Mesenchymal stem cell (in vitro differentiated cells and primary cell): ENCODE data around the gene PSME1.

Source experiments
- DNase-seq: peaks from one replicate; pipeline ENCODE4 v3.0.0-alpha.2; 2013
- H2AFZ ChIP-seq: one replicate; pipeline ENCODE4 v1.6.1; 2013; ENCODE audit warnings: low read depth, mild to moderate bottlenecking, control low read depth, inconsistent platforms, low read length, moderate library complexity
- H2AK5ac ChIP-seq: 2 replicates; pipeline ENCODE4 v1.6.1; 2013; ENCODE audit warnings: low read length, moderate library complexity, mild to moderate bottlenecking, inconsistent platforms; ENCODE audit not compliant: severe bottlenecking
- H2BK120ac ChIP-seq: one replicate; pipeline ENCODE4 v1.6.1; 2013; ENCODE audit warnings: low read depth, mild to moderate bottlenecking, inconsistent platforms, low read length, moderate library complexity
- H2BK12ac ChIP-seq, 2 experiments: one replicate each; pipeline ENCODE4 v1.6.1; 2013; ENCODE audit warnings: inconsistent platforms in 2 of 2, low read length in 2 of 2, mild to moderate bottlenecking in 2 of 2, moderate library complexity in 2 of 2, control low read depth in 1 of 2
- H2BK15ac ChIP-seq: one replicate; pipeline ENCODE4 v1.6.1; 2013; ENCODE audit warnings: mild to moderate bottlenecking, low read depth, inconsistent platforms; ENCODE audit not compliant: poor library complexity, severe bottlenecking
- H2BK5ac ChIP-seq: 2 replicates; pipeline ENCODE4 v1.6.1; 2013; ENCODE audit warnings: low read depth, mild to moderate bottlenecking, low read length, control low read depth, inconsistent platforms; ENCODE audit not compliant: poor library complexity, severe bottlenecking
- H3K14ac ChIP-seq, 2 experiments: one replicate each; pipeline ENCODE4 v1.6.1; 2013; ENCODE audit warnings: inconsistent platforms in 2 of 2, low read length in 2 of 2, control low read depth in 1 of 2, mild to moderate bottlenecking in 1 of 2, moderate library complexity in 1 of 2
- H3K18ac ChIP-seq, 2 experiments: one replicate each; pipeline ENCODE4 v1.6.1; 2013; ENCODE audit warnings: inconsistent platforms in 2 of 2, low read length in 2 of 2, control low read depth in 1 of 2, low read depth in 1 of 2, mild to moderate bottlenecking in 1 of 2
- H3K23ac ChIP-seq, 2 experiments: one replicate each; pipeline ENCODE4 v1.6.1; 2013; ENCODE audit warnings: inconsistent platforms in 2 of 2, low read length in 2 of 2, mild to moderate bottlenecking in 2 of 2, moderate library complexity in 2 of 2, control low read depth in 1 of 2
- H3K27ac ChIP-seq: 2 replicates; pipeline ENCODE4 v1.5.1; 2013; ENCODE audit warnings: mild to moderate bottlenecking, moderate library complexity, low read length, control low read depth, inconsistent platforms; ENCODE audit not compliant: poor library complexity, severe bottlenecking
- H3K27me3 ChIP-seq, 2 experiments: 2 replicates each; pipeline versions ENCODE4 v1.6.1 to v1.7.0; 2013; ENCODE audit warnings: low read length in 2 of 2, mild to moderate bottlenecking in 2 of 2, moderate library complexity in 2 of 2, control low read depth in 1 of 2, inconsistent platforms in 1 of 2; ENCODE audit not compliant: control insufficient read depth in 1 of 2, insufficient read depth in 1 of 2
- H3K36me3 ChIP-seq, 2 experiments: 2 replicates each; pipeline versions ENCODE4 v1.6.1 to v1.7.0; 2013; ENCODE audit warnings: low read length in 2 of 2, control low read depth in 1 of 2, inconsistent platforms in 1 of 2, low read depth in 1 of 2, mild to moderate bottlenecking in 1 of 2; ENCODE audit not compliant: insufficient read depth in 2 of 2, control insufficient read depth in 1 of 2
- H3K4ac ChIP-seq, 2 experiments: one replicate each; pipeline ENCODE4 v1.6.1; 2013; ENCODE audit warnings: inconsistent platforms in 2 of 2, low read length in 2 of 2, mild to moderate bottlenecking in 2 of 2, moderate library complexity in 2 of 2, control low read depth in 1 of 2, low read depth in 1 of 2
- H3K4me1 ChIP-seq: 2 replicates; pipeline ENCODE4 v1.6.1; 2013; ENCODE audit warnings: low read depth, low read length, control low read depth; ENCODE audit not compliant: control insufficient read depth, insufficient read depth
- H3K4me2 ChIP-seq: 2 replicates; pipeline ENCODE4 v1.6.1; 2013; ENCODE audit warnings: low read length, mild to moderate bottlenecking, inconsistent platforms; ENCODE audit not compliant: poor library complexity, severe bottlenecking
- H3K4me3 ChIP-seq, 2 experiments: 2 replicates each; pipeline versions ENCODE4 v1.5.1 to v1.7.0; 2013; ENCODE audit warnings: low read length in 2 of 2, mild to moderate bottlenecking in 2 of 2, control low read depth in 1 of 2, low read depth in 1 of 2; ENCODE audit not compliant: insufficient read depth in 1 of 2
- H3K79me1 ChIP-seq: replicated peaks from 2 replicates; pipeline ENCODE4 v1.6.1; 2013; ENCODE audit warnings: mild to moderate bottlenecking, control low read depth, low read length, inconsistent platforms; ENCODE audit not compliant: poor library complexity, severe bottlenecking
- H3K9ac ChIP-seq: 2 replicates; pipeline ENCODE4 v1.7.0; 2013; ENCODE audit warnings: mild to moderate bottlenecking, low read length, moderate library complexity
- H3K9me3 ChIP-seq: 2 replicates; pipeline ENCODE4 v1.7.0; 2013; ENCODE audit warnings: mild to moderate bottlenecking, low read length; ENCODE audit not compliant: control insufficient read depth
- H4K8ac ChIP-seq: one replicate; pipeline ENCODE4 v1.6.1; 2013; ENCODE audit warnings: inconsistent platforms, mild to moderate bottlenecking, low read length, moderate library complexity
- H4K91ac ChIP-seq: one replicate; pipeline ENCODE4 v1.6.1; 2013; ENCODE audit warnings: mild to moderate bottlenecking, low read length, inconsistent platforms
- WGBS: methylation state at CpG from one replicate; pipeline ENCODE4 v1.1.7; 2013; ENCODE audit warnings: mixed read lengths; 5-methylcytosine and 5-hydroxymethylcytosine counted together

The PSME1 gene

DNA sequence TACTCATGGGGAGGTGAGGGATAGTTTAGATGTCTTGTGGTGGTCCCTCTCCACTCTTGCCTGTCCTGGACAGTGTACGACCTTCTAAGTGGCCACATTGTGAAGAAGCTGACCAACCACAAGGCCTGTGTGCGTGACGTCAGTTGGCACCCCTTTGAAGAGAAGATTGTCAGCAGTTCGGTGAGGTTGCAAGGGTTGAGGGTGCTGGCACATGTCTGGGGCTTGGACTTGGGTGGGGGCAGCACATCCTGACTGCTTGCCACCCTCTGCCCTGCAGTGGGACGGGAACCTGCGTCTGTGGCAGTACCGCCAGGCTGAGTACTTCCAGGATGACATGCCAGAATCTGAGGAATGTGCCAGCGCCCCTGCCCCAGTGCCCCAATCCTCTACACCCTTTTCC lies 13.1 kb upstream of the PSME1 start:
- Histone ChIP-seq H2BK5ac (no peak overlapping the region), H2BK120ac (no peak overlapping the region), H3K18ac (no peak overlapping the region), H3K27ac (no peak overlapping the region), H3K9me3 (no peaks in the 10 kb centered on the region), H4K8ac (no peak overlapping the region), H2AK5ac (no peak overlapping the region), H3K27me3 (no peaks in the 10 kb centered on the region), H4K91ac (no peak overlapping the region), H3K9ac (no peak overlapping the region), H3K4me3 (no peak overlapping the region), H2BK15ac (no peak overlapping the region), H3K36me3 (peaks cover 57 to 59% of the 10 kb centered on the region in 2 experiments), H3K14ac (no peak overlapping the region), H3K4me1 (no peaks in the 10 kb centered on the region), H2AFZ (no peak overlapping the region), H3K4me2 (no peak overlapping the region), H3K79me1 (peaks cover 4% of the 10 kb centered on the region), H2BK12ac (no peak overlapping the region), H3K4ac (no peak overlapping the region), H3K23ac (no peak overlapping the region)
- no peak for DNase-seq
- 96% methylated on average over 7 of the region's 8 CpGs for WGBS

DNA sequence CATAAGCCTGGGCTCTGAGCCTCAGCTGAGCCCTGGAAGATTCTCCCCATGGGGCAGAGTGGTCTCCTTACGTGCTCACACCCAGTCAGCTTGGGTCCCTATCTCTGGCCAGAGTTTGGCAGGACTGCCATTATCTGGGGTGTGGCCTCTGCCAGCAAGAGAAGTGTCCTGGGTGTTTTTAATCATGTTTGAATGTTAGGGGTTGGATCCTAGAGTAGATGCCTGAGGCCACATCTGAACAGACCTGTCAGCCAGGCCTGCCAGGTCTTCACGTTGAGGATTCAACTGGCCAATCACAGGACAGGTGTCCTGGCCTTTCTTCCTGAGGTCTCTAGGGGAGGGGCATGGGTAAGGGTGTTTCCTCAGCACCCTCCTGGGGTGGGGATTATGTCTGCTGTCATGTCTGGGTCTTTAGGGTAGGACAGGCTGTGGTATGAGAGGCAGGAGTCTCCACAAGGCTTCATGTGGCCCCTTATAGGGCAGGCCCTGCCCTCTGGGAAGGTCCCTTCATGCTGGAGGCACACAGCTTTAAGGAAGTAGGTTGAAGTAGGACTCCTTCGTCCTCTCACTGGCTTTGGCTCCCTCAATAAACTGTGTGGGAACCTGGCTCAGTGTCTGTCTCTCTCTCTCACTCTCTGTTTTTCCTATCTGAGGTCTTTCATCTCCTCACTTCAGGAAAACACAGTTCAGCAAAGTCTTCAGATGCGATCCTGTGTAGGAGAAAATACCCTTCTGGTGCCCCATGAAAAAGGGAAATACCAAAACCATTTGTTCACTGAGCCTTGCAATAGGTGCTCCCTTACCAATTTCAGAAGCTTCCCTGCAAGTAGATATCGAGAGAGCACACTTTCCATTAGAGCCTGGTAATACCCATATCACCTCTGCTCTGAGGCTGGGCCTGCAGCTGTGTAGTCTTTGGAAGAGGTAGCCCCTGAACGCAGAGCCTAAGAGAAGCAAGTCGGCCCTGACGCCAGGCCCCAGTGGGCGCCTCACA lies 12.3 kb upstream of the PSME1 start:
- no peak overlapping the region for H2BK12ac ChIP-seq
- H4K8ac ChIP-seq, result no peak overlapping the region
- H2BK5ac ChIP-seq, result no peak overlapping the region
- H3K27ac ChIP-seq, result no peak overlapping the region
- H3K23ac ChIP-seq, result no peak overlapping the region
- no peak overlapping the region for H2AK5ac ChIP-seq
- H2AFZ ChIP-seq, result no peak overlapping the region
- H3K4me2 ChIP-seq, result no peak overlapping the region
- no peak overlapping the region for H3K18ac ChIP-seq
- 94% methylated on average over 9 of the region's 9 CpGs for WGBS
- no peaks in the 10 kb centered on the region for H3K27me3 ChIP-seq
- H3K79me1 ChIP-seq, result peaks cover under 1% of the 10 kb centered on the region
- no peaks in the 10 kb centered on the region for H3K4me1 ChIP-seq
- no peak overlapping the region for H4K91ac ChIP-seq
- no peak overlapping the region for H2BK120ac ChIP-seq
- no peak overlapping the region for H3K4me3 ChIP-seq
- no peak overlapping the region for H2BK15ac ChIP-seq
- H3K36me3 ChIP-seq, result peaks cover 48 to 52% of the 10 kb centered on the region in 2 experiments
- H3K4ac ChIP-seq, result no peak overlapping the region
- no peak overlapping the region for H3K14ac ChIP-seq
- no peaks in the 10 kb centered on the region for H3K9me3 ChIP-seq
- DNase-seq, result no peak
- H3K9ac ChIP-seq, result no peak overlapping the region

DNA sequence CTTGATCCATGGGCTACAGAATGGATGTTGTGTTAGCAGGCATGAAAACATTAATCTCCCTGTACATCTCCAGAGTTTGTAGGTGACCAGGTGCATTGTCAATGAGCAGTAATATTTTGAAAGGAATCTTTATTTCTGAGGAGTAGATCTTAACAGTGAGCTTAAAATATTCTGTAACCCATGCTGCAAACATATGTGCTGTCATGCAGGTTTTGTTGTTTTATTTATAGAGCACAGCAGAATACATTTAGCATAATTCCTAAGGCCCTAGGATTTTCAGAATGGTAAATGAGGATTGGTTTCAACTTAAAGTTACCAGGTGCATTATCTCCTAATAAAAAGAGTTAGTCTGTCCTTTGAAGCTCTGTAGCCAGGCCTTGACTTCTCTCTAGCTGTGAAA lies 9.1 kb upstream of the PSME1 start:
- Histone ChIP-seq H2AFZ (no peak overlapping the region), H3K27me3 (no peaks in the 10 kb centered on the region), H2BK12ac (no peak overlapping the region), H2BK120ac (no peak overlapping the region), H3K4me1 (no peaks in the 10 kb centered on the region), H3K4me2 (no peak overlapping the region), H3K14ac (no peak overlapping the region), H3K4me3 (no peak overlapping the region), H4K91ac (no peak overlapping the region), H2BK15ac (no peak overlapping the region), H2BK5ac (no peak overlapping the region), H3K23ac (no peak overlapping the region), H2AK5ac (no peak overlapping the region), H3K79me1 (no peaks in the 10 kb centered on the region), H3K9ac (no peak overlapping the region), H3K27ac (no peak overlapping the region), H3K4ac (no peak overlapping the region), H4K8ac (no peak overlapping the region), H3K9me3 (no peaks in the 10 kb centered on the region), H3K18ac (no peak overlapping the region), H3K36me3 (peaks cover 20 to 31% of the 10 kb centered on the region in 2 experiments)
- no peak for DNase-seq

DNA sequence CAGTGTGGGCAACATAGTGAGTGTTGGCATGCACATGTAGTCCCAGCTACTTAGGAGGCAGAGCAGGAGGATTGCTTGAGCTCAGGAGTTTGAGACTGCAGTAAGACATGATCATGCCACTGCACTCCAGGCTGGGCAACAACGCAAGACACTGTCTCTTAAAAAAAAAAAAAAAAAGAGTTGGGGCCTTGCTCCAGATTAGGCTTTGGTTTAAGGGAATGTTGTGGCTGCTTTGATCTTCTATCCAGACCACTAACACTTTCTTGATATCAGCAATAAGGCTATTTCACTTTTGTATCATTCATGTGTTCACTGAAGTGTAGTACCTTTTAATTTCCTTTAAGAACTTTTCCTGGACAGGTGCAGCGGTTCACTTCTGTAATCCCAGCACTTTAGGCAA lies 8.3 kb upstream of the PSME1 start:
- no peak overlapping the region for H3K18ac ChIP-seq
- H3K4ac ChIP-seq, result no peak overlapping the region
- H3K14ac ChIP-seq, result no peak overlapping the region

More for the DNA sequence above, 8.3 kb upstream of the PSME1 start:
- Histone ChIP-seq H3K27me3 (no peaks in the 10 kb centered on the region), H3K9ac (no peak overlapping the region), H3K27ac (no peak overlapping the region), H3K79me1 (no peaks in the 10 kb centered on the region), H2BK15ac (no peak overlapping the region), H4K91ac (no peak overlapping the region), H3K4me1 (no peaks in the 10 kb centered on the region), H3K4me2 (no peak overlapping the region), H2BK120ac (no peak overlapping the region), H3K36me3 (peaks cover 17 to 30% of the 10 kb centered on the region in 2 experiments), H3K4me3 (no peak overlapping the region), H3K9me3 (no peaks in the 10 kb centered on the region), H2AFZ (no peak overlapping the region), H3K23ac (no peak overlapping the region), H2BK12ac (no peak overlapping the region), H2BK5ac (no peak overlapping the region), H4K8ac (no peak overlapping the region), H2AK5ac (no peak overlapping the region)
- no peak for DNase-seq
- WGBS, result 100% methylated on average over 1 of the region's 2 CpGs
